Measurements from ENCODE around the gene SLC41A3. TPM values are rescaled to one million over a fixed set of nuclear protein-coding genes. Genes with fewer than 3 reads are reported as not detected.

Gene SLC41A3
- polyA plus RNA-seq, 3 donors = 2.8 to 18.2 (median 13.6) TPM

DNA sequence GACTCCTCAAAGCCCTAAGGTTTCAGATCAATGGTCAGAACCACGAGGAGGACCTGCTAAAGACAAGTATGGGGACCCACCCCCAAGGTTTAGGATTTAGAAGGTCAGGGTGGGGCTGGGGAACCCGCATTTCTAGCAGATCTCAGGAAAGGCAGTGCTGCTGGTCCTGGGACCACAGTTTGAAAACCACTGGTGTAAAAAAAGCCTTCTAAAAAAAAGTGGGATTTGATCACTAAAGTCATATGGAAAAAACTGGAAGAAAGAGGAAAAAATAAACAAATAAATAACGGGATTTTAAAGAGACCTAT is 832 bp downstream of the SLC41A3 start:
- Histone ChIP-seq H3K9me3 (replicated peaks in 1 of 2; ENCODE audit: control insufficient read depth in 1 of 2, insufficient read depth in 1 of 2, low read length in 2 of 2) (no peaks in the 10 kb centered on the region), H3K4me2 (replicated peaks; ENCODE audit: extremely low read depth, low read length, poor library complexity, severe bottlenecking) (peak overlapping the region; percentile 92), H3K36me3 (replicated peaks in 1 of 2; ENCODE audit: control insufficient read depth in 1 of 2, insufficient read depth in 2 of 2, low read length in 2 of 2) (no peaks in the 10 kb centered on the region), H3K4me3 (replicated peaks in 1 of 3; ENCODE audit: low read depth in 2 of 3, low read length in 3 of 3) (peak overlapping the region in 1 of 3 experiments; percentile 86), H3K27me3 (ENCODE audit: control insufficient read depth in 2 of 2, insufficient read depth in 2 of 2, low read length in 2 of 2) (peaks cover 0 to 2% of the 10 kb centered on the region in 2 donors), H3K4me1 (ENCODE audit: control insufficient read depth in 1 of 2, insufficient read depth in 2 of 2, low read length in 2 of 2) (peaks cover 10 to 13% of the 10 kb centered on the region in 2 donors), H3K27ac (ENCODE audit: low read depth in 1 of 2, low read length in 2 of 2) (no peak overlapping the region), H3K9ac (ENCODE audit: insufficient read depth, low read length, poor library complexity, severe bottlenecking) (peak overlapping the region; percentile 76), H4K20me1 (ENCODE audit: insufficient read depth, low read length) (no peaks in the 10 kb centered on the region), H2AFZ (ENCODE audit: insufficient read depth, low read depth, low read length, poor library complexity, severe bottlenecking) (peak overlapping the region; percentile 96), H3K79me2 (ENCODE audit: insufficient read depth, low read length) (no peaks in the 10 kb centered on the region)
- H3K27me3 Mint-ChIP-seq (ENCODE audit: low read depth in 3 of 3) = peaks cover 0 to 9% (median 9%) of the 10 kb centered on the region in 3 donors
- H3K9me3 Mint-ChIP-seq = peaks cover 0 to 11% (median 3%) of the 10 kb centered on the region in 7 donors
- peaks cover 13% of the 10 kb centered on the region for H3K4me1 Mint-ChIP-seq
- TF ChIP-seq, protein P1, sequence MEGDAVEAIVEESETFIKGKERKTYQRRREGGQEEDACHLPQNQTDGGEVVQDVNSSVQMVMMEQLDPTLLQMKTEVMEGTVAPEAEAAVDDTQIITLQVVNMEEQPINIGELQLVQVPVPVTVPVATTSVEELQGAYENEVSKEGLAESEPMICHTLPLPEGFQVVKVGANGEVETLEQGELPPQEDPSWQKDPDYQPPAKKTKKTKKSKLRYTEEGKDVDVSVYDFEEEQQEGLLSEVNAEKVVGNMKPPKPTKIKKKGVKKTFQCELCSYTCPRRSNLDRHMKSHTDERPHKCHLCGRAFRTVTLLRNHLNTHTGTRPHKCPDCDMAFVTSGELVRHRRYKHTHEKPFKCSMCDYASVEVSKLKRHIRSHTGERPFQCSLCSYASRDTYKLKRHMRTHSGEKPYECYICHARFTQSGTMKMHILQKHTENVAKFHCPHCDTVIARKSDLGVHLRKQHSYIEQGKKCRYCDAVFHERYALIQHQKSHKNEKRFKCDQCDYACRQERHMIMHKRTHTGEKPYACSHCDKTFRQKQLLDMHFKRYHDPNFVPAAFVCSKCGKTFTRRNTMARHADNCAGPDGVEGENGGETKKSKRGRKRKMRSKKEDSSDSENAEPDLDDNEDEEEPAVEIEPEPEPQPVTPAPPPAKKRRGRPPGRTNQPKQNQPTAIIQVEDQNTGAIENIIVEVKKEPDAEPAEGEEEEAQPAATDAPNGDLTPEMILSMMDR (IDR thresholded peaks at IDR 0.05) = no peak
- H3K27ac Mint-ChIP-seq = peak overlapping the region in 4 of 7 donors; percentile 18 to 69 (median 40)
- H3K36me3 Mint-ChIP-seq = no peaks in the 10 kb centered on the region
- intact Hi-C loops (cut with micrococcal nuclease) = no loop called here
- H3K4me3 Mint-ChIP-seq = peak overlapping the region; percentile 77 to 87
- WGBS (ENCODE audit: insufficient coverage) = 48% methylated on average over 2 of the region's 3 CpGs
- DNase-seq = no peak

DNA sequence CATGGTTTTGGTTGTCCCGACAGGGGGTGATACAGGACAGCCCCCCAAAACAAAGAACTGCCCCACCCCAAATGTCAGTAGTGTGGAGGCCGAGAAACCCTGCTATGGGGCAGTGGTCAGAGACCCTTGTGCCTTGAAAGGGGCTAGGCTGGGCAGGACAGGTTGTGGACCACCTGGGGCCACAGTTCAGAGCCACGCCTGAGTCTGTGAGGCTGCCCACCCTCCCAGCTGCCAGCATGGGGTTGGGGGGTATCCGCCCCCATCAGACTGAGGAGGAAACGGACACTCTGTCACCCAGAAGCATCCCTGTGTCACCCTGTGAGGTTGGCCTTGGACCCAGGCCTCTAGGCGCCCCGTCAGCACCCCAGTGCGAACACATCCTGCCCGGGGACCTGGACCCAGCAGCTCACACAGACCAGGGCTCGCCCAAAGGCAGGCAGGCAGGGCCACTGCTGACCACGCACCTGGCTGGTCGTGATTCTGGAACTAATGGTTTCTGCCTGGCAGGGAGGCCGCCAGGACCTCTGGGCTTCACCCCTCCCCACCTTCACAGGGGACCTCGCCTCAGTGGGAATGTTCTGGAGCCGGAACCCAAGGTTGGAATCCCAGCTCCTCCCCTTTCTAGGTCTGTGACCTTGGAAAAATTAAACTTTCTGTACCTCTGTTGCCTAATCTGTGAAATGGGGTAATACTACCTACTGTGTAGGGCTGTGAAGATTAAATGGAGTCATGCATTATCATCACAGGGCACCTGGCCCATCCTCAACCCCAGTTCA is 1.4 kb downstream of the SLC41A3 start:
- Mint-ChIP-seq H3K4me3 (peak overlapping the region; percentile 77 to 87), H3K36me3 (no peaks in the 10 kb centered on the region), H3K27ac (peak overlapping the region in 2 of 7 donors; percentile 18 to 55), H3K27me3 (ENCODE audit: low read depth in 3 of 3) (peaks cover 0 to 9% (median 9%) of the 10 kb centered on the region in 3 donors), H3K9me3 (peaks cover 0 to 11% (median 2%) of the 10 kb centered on the region in 7 donors), H3K4me1 (peaks cover 13% of the 10 kb centered on the region)
- 97% methylated on average over 7 of the region's 15 CpGs for WGBS (ENCODE audit: insufficient coverage)
- H3K4me3 ChIP-seq (replicated peaks in 1 of 3; ENCODE audit: low read depth in 2 of 3, low read length in 3 of 3) = peak overlapping the region in 1 of 3 experiments; percentile 86
- H3K4me1 ChIP-seq (ENCODE audit: control insufficient read depth in 1 of 2, insufficient read depth in 2 of 2, low read length in 2 of 2) = peaks cover 10 to 13% of the 10 kb centered on the region in 2 donors
- H3K4me2 ChIP-seq (replicated peaks; ENCODE audit: extremely low read depth, low read length, poor library complexity, severe bottlenecking) = peak overlapping the region; percentile 92
- TF ChIP-seq, protein P1 (IDR thresholded peaks at IDR 0.05) = no peak
- H3K9me3 ChIP-seq (replicated peaks in 1 of 2; ENCODE audit: control insufficient read depth in 1 of 2, insufficient read depth in 1 of 2, low read length in 2 of 2) = no peaks in the 10 kb centered on the region
- no peak overlapping the region for H3K9ac ChIP-seq (ENCODE audit: insufficient read depth, low read length, poor library complexity, severe bottlenecking)
- no peaks in the 10 kb centered on the region for H3K79me2 ChIP-seq (ENCODE audit: insufficient read depth, low read length)
- peaks cover 0 to 2% of the 10 kb centered on the region in 2 donors for H3K27me3 ChIP-seq (ENCODE audit: control insufficient read depth in 2 of 2, insufficient read depth in 2 of 2, low read length in 2 of 2)
- no peak overlapping the region for H3K27ac ChIP-seq (ENCODE audit: low read depth in 1 of 2, low read length in 2 of 2)
- H3K36me3 ChIP-seq (replicated peaks in 1 of 2; ENCODE audit: control insufficient read depth in 1 of 2, insufficient read depth in 2 of 2, low read length in 2 of 2) = no peaks in the 10 kb centered on the region
- intact Hi-C loops (cut with micrococcal nuclease) = no loop called here
- no peak overlapping the region for H2AFZ ChIP-seq (ENCODE audit: insufficient read depth, low read depth, low read length, poor library complexity, severe bottlenecking)
- DNase-seq = no peak
- no peaks in the 10 kb centered on the region for H4K20me1 ChIP-seq (ENCODE audit: insufficient read depth, low read length)
